Uterus (tissue), 4 donors: Measurements from ENCODE around the gene EPB41. TPM values are rescaled to one million over a fixed set of nuclear protein-coding genes. Genes with fewer than 3 reads are reported as not detected.

Source experiments
- DNase-seq, 2 donors: peaks; one replicate each; pipeline ENCODE4 v3.0.0-alpha.2; 2019 to 2020
- H3K27ac ChIP-seq, 2 donors: fragments of 200-600 bp; sonication (generic); 1 replicate in 1 of 2; 2 replicates in 1 of 2; pipeline ENCODE4 v1.5.1; 2016 to 2018
- H3K27me3 ChIP-seq, 2 donors: fragments of 200-600 bp; sonication (generic); one replicate each; pipeline ENCODE4 v1.5.1; 2018 to 2019; ENCODE audit warnings: control low read depth in 1 of 2
- H3K36me3 ChIP-seq, 2 donors: fragments of 200-600 bp; sonication (generic); one replicate each; pipeline ENCODE4 v1.5.1; 2019; ENCODE audit warnings: control low read depth in 1 of 2
- H3K4me1 ChIP-seq, 2 donors: fragments of 200-600 bp; sonication (generic); one replicate each; pipeline ENCODE4 v1.5.1; 2018 to 2019; ENCODE audit warnings: control low read depth in 1 of 2
- H3K4me3 ChIP-seq, 2 donors: fragments of 200-600 bp; sonication (generic); 1 replicate in 1 of 2; 2 replicates in 1 of 2; pipeline ENCODE4 v1.5.1; 2018 to 2019; ENCODE audit warnings: mild to moderate bottlenecking in 1 of 2
- H3K9me3 ChIP-seq, 2 donors: fragments of 200-600 bp; sonication (generic); one replicate each; pipeline ENCODE4 v1.5.1; 2019; ENCODE audit warnings: control low read depth in 1 of 2
- CTCF ChIP-seq, 4 experiments: fragments of 200-600 bp in 2 of 4; fragments of 450-650 bp in 2 of 4; sonication (generic) in 2 of 4; IDR thresholded peaks; one replicate each; pipeline ENCODE4 v1.5.1; 2016 to 2019; ENCODE audit warnings: antibody characterized with exemption in 4 of 4, mild to moderate bottlenecking in 2 of 4, moderate library complexity in 1 of 4
- POLR2A ChIP-seq, 2 donors: fragments of 450-650 bp; IDR thresholded peaks; one replicate each; pipeline ENCODE4 v1.6.1; 2016; ENCODE audit warnings: antibody characterized with exemption in 2 of 2, mild to moderate bottlenecking in 1 of 2, moderate library complexity in 1 of 2
- intact Hi-C: fragments of 100-400 bp; cut with DNase I; formaldehyde crosslinking; loops from one replicate; pipeline ENCODE4 v1.15.1; 2023; ENCODE audit warnings: low total_unique reads
- total RNA-seq, 4 donors: library from RNA; depleted of rRNA in 3 of 4; stranded (reverse); fragments of >200 nt in 3 of 4; gene quantifications; one replicate each; pipeline versions ENCODE4 v1.1.0 to v1.2.4, GENCODE V29; 2014 to 2023
- donor health status: DM: yes; HTN: yes; CAD: no.

Gene EPB41
- total RNA-seq, 4 donors from 2014 or later: 16.2 to 1,146 (median 45.4) TPM

GRCh38 chr1:29022620-29023019 lies 108.3 kb downstream of the EPB41 start:
- TF ChIP-seq CTCF (IDR thresholded peaks at IDR 0.05) (no peak), POLR2A (IDR thresholded peaks at IDR 0.05) (no peak)
- H3K9me3 ChIP-seq: no peaks in the 10 kb centered on the region

GRCh38 chr1:29029667-29030066 lies 115.3 kb downstream of the EPB41 start:
- Histone ChIP-seq H3K36me3 (no peaks in the 10 kb centered on the region), H3K27ac (no peak overlapping the region), H3K4me1 (no peaks in the 10 kb centered on the region), H3K4me3 (no peak overlapping the region), H3K9me3 (no peaks in the 10 kb centered on the region), H3K27me3 (no peaks in the 10 kb centered on the region)
- TF ChIP-seq POLR2A (IDR thresholded peaks at IDR 0.05): no peak
- no peak for TF ChIP-seq CTCF (IDR thresholded peaks at IDR 0.05)
- no peak for DNase-seq
- intact Hi-C loops: loop anchor here (5.0 to 10.0 kb wide), 2 partner anchors 147 to 245 kb away; no protein-coding TSS in a partner anchor

More at GRCh38 chr1:29022620-29023019, 108.3 kb downstream of the EPB41 start:
- Histone ChIP-seq H3K27ac (no peak overlapping the region), H3K4me1 (no peaks in the 10 kb centered on the region), H3K36me3 (no peaks in the 10 kb centered on the region), H3K4me3 (no peak overlapping the region), H3K27me3 (no peaks in the 10 kb centered on the region)
- intact Hi-C loops: no loop called here
- no peak for DNase-seq

- H3K4me3 ChIP-seq: no peak overlapping the region
- no peak for DNase-seq
- no peaks in the 10 kb centered on the region for H3K9me3 ChIP-seq
- H3K4me1 ChIP-seq: no peaks in the 10 kb centered on the region
- TF ChIP-seq CTCF (IDR thresholded peaks at IDR 0.05) (no peak), POLR2A (IDR thresholded peaks at IDR 0.05) (no peak)
- H3K27ac ChIP-seq: no peak overlapping the region
- H3K36me3 ChIP-seq: no peaks in the 10 kb centered on the region
- H3K27me3 ChIP-seq: no peaks in the 10 kb centered on the region
- intact Hi-C loops: loop anchor here (5.0 to 10.0 kb wide), 2 partner anchors 151 to 248 kb away; no protein-coding TSS in a partner anchor
Observed at GRCh38 chr1:29032841-29033240, 118.5 kb downstream of the EPB41 start.

GRCh38 chr1:29033829-29034466 lies 119.6 kb downstream of the EPB41 start:
- H3K4me3 ChIP-seq: no peak overlapping the region

More at GRCh38 chr1:29033829-29034466, 119.6 kb downstream of the EPB41 start:
- intact Hi-C loops: loop anchor here (5.0 to 10.0 kb wide), 2 partner anchors 152 to 249 kb away; no protein-coding TSS in a partner anchor
- TF ChIP-seq POLR2A (IDR thresholded peaks at IDR 0.05): no peak
- TF ChIP-seq CTCF (IDR thresholded peaks at IDR 0.05): peak; percentile 66 to 86 (median 78)
- H3K36me3 ChIP-seq: no peaks in the 10 kb centered on the region
- DNase-seq: no peak
- no peak overlapping the region for H3K27ac ChIP-seq
- no peaks in the 10 kb centered on the region for H3K9me3 ChIP-seq
- no peaks in the 10 kb centered on the region for H3K4me1 ChIP-seq
- no peaks in the 10 kb centered on the region for H3K27me3 ChIP-seq
